ENCODE measurements around the gene MYRFL.

Gene MYRFL

GRCh38 chr12:69986114-69986513 is 161.1 kb downstream of the MYRFL start:
- Histone ChIP-seq H3K9me3 (ENCODE audit: insufficient read depth, low read length) (no peaks in the 10 kb centered on the region), H3K4me2 (ENCODE audit: low read length) (no peak overlapping the region), H4K20me1 (ENCODE audit: insufficient read depth, low read length) (no peaks in the 10 kb centered on the region), H3K27ac (ENCODE audit: low read length) (no peak overlapping the region), H3K4me1 (ENCODE audit: low read length) (no peaks in the 10 kb centered on the region), H3K27me3 (ENCODE audit: low read depth, low read length) (no peaks in the 10 kb centered on the region), H3K4me3 (ENCODE audit: low read length) (no peak overlapping the region), H3K36me3 (replicated peaks; ENCODE audit: low read depth, low read length) (no peaks in the 10 kb centered on the region), H3K9ac (ENCODE audit: low read length) (no peak overlapping the region), H2AFZ (ENCODE audit: low read depth, low read length) (no peak overlapping the region), H3K79me2 (ENCODE audit: low read length) (no peaks in the 10 kb centered on the region)
- TF ChIP-seq EZH2phosphoT487 (IDR thresholded peaks at IDR 0.05; ENCODE audit: low read depth) (no peak), CTCF (IDR thresholded peaks at IDR 0.05; ENCODE audit: low read depth, low read length) (no peak)

GRCh38 chr12:69987579-69988091 is 162.6 kb downstream of the MYRFL start:
- no peaks in the 10 kb centered on the region for H3K4me1 ChIP-seq (ENCODE audit: low read length)
- no peak overlapping the region for H3K9ac ChIP-seq (ENCODE audit: low read length)
- H3K79me2 ChIP-seq (ENCODE audit: low read length) = no peaks in the 10 kb centered on the region
- TF ChIP-seq EZH2phosphoT487 (IDR thresholded peaks at IDR 0.05; ENCODE audit: low read depth) (no peak), CTCF (IDR thresholded peaks at IDR 0.05; ENCODE audit: low read depth, low read length) (no peak)
- no peaks in the 10 kb centered on the region for H4K20me1 ChIP-seq (ENCODE audit: insufficient read depth, low read length)
- H3K9me3 ChIP-seq (ENCODE audit: insufficient read depth, low read length) = no peaks in the 10 kb centered on the region
- no peak overlapping the region for H3K27ac ChIP-seq (ENCODE audit: low read length)
- no peak overlapping the region for H2AFZ ChIP-seq (ENCODE audit: low read depth, low read length)
- no peak overlapping the region for H3K4me2 ChIP-seq (ENCODE audit: low read length)
- H3K27me3 ChIP-seq (ENCODE audit: low read depth, low read length) = no peaks in the 10 kb centered on the region
- H3K4me3 ChIP-seq (ENCODE audit: low read length) = no peak overlapping the region
- no peaks in the 10 kb centered on the region for H3K36me3 ChIP-seq (replicated peaks; ENCODE audit: low read depth, low read length)

- no peak overlapping the region for H3K27ac ChIP-seq (ENCODE audit: low read length)
- H3K9ac ChIP-seq (ENCODE audit: low read length) = no peak overlapping the region
- no peak overlapping the region for H2AFZ ChIP-seq (ENCODE audit: low read depth, low read length)
These were observed 163.7 kb downstream of the MYRFL start for GRCh38 chr12:69988481-69989321.

More at GRCh38 chr12:69988481-69989321, 163.7 kb downstream of the MYRFL start:
- H3K27me3 ChIP-seq (ENCODE audit: low read depth, low read length) = no peaks in the 10 kb centered on the region
- TF ChIP-seq EZH2phosphoT487 (IDR thresholded peaks at IDR 0.05; ENCODE audit: low read depth) (no peak), CTCF (IDR thresholded peaks at IDR 0.05; ENCODE audit: low read depth, low read length) (no peak)
- no peaks in the 10 kb centered on the region for H3K36me3 ChIP-seq (replicated peaks; ENCODE audit: low read depth, low read length)
- H4K20me1 ChIP-seq (ENCODE audit: insufficient read depth, low read length) = no peaks in the 10 kb centered on the region
- H3K4me3 ChIP-seq (ENCODE audit: low read length) = no peak overlapping the region
- no peaks in the 10 kb centered on the region for H3K79me2 ChIP-seq (ENCODE audit: low read length)
- no peak overlapping the region for H3K4me2 ChIP-seq (ENCODE audit: low read length)
- no peaks in the 10 kb centered on the region for H3K9me3 ChIP-seq (ENCODE audit: insufficient read depth, low read length)
- no peaks in the 10 kb centered on the region for H3K4me1 ChIP-seq (ENCODE audit: low read length)

Measured in OCI-LY3 (cell line).